Peyer's patch (tissue), 4 donors: ENCODE measurements around the gene LTBP3. TPM values are rescaled to one million over a fixed set of nuclear protein-coding genes. Genes with fewer than 3 reads are reported as not detected.

Source experiments
- DNase-seq, 3 donors: peaks; one replicate each; pipeline ENCODE4 v3.0.0-alpha.2; 2017 to 2019
- H3K27ac ChIP-seq, 4 donors: fragments of 200-600 bp; sonication (generic); one replicate each; pipeline ENCODE4 v1.5.1; 2016 to 2019
- H3K27me3 ChIP-seq, 2 donors: fragments of 200-600 bp; sonication (generic); one replicate each; pipeline ENCODE4 v1.5.1; 2019
- H3K36me3 ChIP-seq, 3 donors: fragments of 200-600 bp; sonication (generic); one replicate each; pipeline ENCODE4 v1.5.1; 2016 to 2019
- H3K4me1 ChIP-seq, 4 donors: fragments of 200-600 bp; sonication (generic); one replicate each; pipeline ENCODE4 v1.5.1; 2016 to 2019
- H3K4me3 ChIP-seq, 4 donors: fragments of 200-600 bp; sonication (generic); 1 replicate in 3 of 4; 2 replicates in 1 of 4; pipeline ENCODE4 v1.5.1; 2016 to 2019; ENCODE audit warnings: mild to moderate bottlenecking in 1 of 4
- H3K9me3 ChIP-seq, 4 donors: fragments of 200-600 bp; sonication (generic); one replicate each; pipeline ENCODE4 v1.5.1; 2016 to 2019; ENCODE audit warnings: mild to moderate bottlenecking in 1 of 4
- POLR2A ChIP-seq, 2 donors: fragments of 450-650 bp; IDR thresholded peaks; one replicate each; pipeline ENCODE4 v1.5.1; 2017; ENCODE audit warnings: antibody characterized with exemption in 2 of 2, mild to moderate bottlenecking in 2 of 2, moderate library complexity in 2 of 2
- total RNA-seq, 4 donors: library from RNA; depleted of rRNA; stranded (reverse); fragments of >200 nt; gene quantifications; one replicate each; pipeline ENCODE4 v1.1.0, GENCODE V29; 2016
- TF ChIP-seq, protein P1 (sequence below), 6 experiments: fragments of 450-650 bp in 4 of 6; fragments of 200-600 bp in 2 of 6; sonication (generic) in 1 of 6; IDR thresholded peaks; one replicate each; pipeline ENCODE4 v1.5.1; 2017 to 2019; ENCODE audit warnings: antibody characterized with exemption in 6 of 6, mild to moderate bottlenecking in 3 of 6, moderate library complexity in 1 of 6

LTBP3 gene
- total RNA-seq, 4 donors from 2014 or later = 42.0 to 150 (median 88.3) TPM

DNA sequence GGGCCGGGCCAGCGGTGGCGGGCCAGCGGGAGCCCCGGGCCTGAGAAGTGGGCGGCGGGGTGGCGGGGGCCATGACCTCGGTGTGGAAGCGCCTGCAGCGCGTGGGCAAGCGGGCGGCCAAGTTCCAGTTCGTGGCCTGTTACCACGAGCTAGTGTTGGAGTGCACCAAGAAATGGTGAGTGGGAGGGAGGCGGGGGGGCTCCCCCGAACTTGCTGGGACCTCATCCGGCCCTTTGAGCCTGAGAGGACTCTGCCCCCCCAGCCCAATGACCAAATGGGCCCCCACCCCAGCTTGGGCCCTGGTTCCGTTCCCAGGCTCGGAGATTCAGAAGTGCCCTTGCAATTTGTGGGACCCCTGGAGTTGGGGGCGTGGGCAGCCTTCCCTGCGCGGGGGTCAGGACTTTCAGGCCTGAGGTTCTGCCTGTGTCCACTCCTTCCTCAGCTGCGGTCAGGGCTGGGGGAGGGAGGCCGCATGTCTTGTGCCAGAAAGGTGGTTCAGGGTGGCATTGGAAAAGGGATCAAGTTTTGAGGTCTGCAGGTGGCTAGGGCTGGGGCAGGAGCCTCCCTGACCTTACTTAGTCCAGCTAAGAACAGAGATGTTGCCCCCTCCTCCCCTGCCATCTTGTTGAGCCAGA lies 18.2 kb upstream of the LTBP3 start:
- Histone ChIP-seq H3K36me3 (peaks cover 0 to 20% (median 0%) of the 10 kb centered on the region in 3 donors), H3K9me3 (no peaks in the 10 kb centered on the region), H3K4me1 (peaks cover 8 to 71% (median 34%) of the 10 kb centered on the region in 4 donors), H3K4me3 (peak overlapping the region; percentile 77 to 96 (median 87)), H3K27me3 (no peaks in the 10 kb centered on the region), H3K27ac (peak overlapping the region; percentile 90 to 97 (median 94))
- TF ChIP-seq POLR2A (IDR thresholded peaks at IDR 0.05) = no peak
- TF ChIP-seq, protein P1, sequence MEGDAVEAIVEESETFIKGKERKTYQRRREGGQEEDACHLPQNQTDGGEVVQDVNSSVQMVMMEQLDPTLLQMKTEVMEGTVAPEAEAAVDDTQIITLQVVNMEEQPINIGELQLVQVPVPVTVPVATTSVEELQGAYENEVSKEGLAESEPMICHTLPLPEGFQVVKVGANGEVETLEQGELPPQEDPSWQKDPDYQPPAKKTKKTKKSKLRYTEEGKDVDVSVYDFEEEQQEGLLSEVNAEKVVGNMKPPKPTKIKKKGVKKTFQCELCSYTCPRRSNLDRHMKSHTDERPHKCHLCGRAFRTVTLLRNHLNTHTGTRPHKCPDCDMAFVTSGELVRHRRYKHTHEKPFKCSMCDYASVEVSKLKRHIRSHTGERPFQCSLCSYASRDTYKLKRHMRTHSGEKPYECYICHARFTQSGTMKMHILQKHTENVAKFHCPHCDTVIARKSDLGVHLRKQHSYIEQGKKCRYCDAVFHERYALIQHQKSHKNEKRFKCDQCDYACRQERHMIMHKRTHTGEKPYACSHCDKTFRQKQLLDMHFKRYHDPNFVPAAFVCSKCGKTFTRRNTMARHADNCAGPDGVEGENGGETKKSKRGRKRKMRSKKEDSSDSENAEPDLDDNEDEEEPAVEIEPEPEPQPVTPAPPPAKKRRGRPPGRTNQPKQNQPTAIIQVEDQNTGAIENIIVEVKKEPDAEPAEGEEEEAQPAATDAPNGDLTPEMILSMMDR (IDR thresholded peaks at IDR 0.05) = no peak
- peak in 1 of 3 donors; percentile 68 for DNase-seq

DNA sequence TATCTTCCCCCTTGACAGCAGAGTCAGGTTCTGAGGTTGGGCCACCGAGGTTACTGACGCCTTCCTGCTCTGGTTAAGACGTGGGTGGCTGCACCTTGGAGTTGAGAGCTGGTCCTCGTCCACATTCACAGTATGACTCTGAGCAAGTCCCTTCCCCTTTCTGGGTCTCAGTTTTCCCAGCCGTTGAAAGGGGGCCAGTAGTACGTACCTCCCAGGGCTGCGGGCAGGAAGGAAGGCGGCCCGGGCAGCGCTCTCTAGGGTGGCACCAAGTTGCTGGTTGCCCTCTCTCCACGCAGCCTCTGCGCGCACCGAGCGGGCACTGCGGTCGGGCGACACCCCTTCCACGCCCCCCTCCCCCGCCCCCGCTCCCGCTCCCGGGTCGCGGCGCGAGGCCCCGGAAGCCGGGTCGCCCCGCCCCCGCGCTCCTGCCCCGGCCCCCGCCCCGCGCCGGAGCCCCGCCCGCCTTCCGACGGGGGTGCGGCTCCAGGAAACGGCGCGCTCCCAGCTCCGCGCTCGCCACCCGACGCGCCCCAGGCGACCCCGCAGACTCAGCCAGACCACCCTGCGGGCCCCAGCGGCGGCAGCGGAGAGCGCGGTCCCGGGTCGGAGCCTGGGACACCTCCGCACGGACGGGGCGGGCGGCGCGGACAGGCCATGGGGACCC lies 17.5 kb upstream of the LTBP3 start, which contains the start of gene EHBP1L1:
TSS of gene EHBP1L1 (plus strand) at position 486 of the 664 bp plus-strand sequence. CDS start 250 bp downstream, outside the sequence.
- Histone ChIP-seq H3K4me3 (peak within 1 kb of the TSS; percentile 77 to 96 (median 87)), H3K9me3 (no peaks in the 10 kb centered on the region), H3K36me3 (peaks cover 0 to 14% (median 0%) of the 10 kb centered on the region in 3 donors), H3K27ac (peak within 1 kb of the TSS; percentile 90 to 97 (median 94)), H3K27me3 (no peaks in the 10 kb centered on the region), H3K4me1 (peaks cover 10 to 77% (median 40%) of the 10 kb centered on the region in 4 donors)
- DNase-seq = peak; percentile 80 to 91 (median 91)
- TF ChIP-seq, protein P1 (IDR thresholded peaks at IDR 0.05) = no peak
- TF ChIP-seq POLR2A (IDR thresholded peaks at IDR 0.05) = peak in 1 of 2 donors; percentile 41

DNA sequence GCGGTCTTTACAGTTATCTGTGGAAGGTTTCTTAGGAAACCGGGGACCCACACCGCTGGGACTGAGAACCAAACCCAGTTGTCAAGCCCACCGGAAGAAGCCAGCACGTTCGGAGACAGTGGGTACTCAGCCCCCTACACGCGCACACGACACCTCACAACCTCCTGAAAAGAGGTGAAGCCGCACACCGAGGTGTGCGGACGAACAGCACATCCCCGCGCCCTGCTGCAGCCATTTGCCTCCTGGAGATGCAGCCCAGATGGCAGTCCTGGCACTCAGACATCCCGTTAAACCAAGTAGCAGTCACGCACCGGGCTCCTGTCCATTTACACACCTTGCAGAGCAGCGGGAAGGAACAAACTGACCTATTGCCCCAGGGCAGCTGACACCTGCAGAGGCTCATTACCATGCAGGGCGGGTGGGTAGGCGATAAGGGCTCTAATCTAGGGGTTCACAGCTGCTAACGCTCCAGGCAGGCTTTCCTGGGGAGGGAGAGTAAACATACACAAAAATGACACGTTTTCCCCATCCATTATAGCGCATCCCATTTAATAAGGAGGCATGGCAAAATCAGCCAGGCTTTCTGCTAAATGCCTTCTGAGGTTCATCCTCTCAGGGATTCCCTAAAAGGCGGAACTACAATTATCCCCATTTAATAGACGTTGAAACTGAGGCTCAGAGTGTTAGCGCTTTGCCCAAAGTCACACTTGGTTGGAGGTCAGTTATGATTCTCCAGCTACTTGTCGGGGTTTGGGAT lies 16.8 kb upstream of the LTBP3 start:
- H3K9me3 ChIP-seq = no peaks in the 10 kb centered on the region
- peak; percentile 45 to 86 (median 79) for DNase-seq
- peak overlapping the region; percentile 77 to 96 (median 87) for H3K4me3 ChIP-seq
- peak; percentile 37 to 45 for TF ChIP-seq POLR2A (IDR thresholded peaks at IDR 0.05)
- TF ChIP-seq, protein P1 (IDR thresholded peaks at IDR 0.05) = no peak
- H3K27me3 ChIP-seq = no peaks in the 10 kb centered on the region
- H3K4me1 ChIP-seq = peaks cover 10 to 73% (median 40%) of the 10 kb centered on the region in 4 donors
- H3K27ac ChIP-seq = peak overlapping the region; percentile 90 to 97 (median 94)
- H3K36me3 ChIP-seq = peaks cover 0 to 7% (median 0%) of the 10 kb centered on the region in 3 donors

DNA sequence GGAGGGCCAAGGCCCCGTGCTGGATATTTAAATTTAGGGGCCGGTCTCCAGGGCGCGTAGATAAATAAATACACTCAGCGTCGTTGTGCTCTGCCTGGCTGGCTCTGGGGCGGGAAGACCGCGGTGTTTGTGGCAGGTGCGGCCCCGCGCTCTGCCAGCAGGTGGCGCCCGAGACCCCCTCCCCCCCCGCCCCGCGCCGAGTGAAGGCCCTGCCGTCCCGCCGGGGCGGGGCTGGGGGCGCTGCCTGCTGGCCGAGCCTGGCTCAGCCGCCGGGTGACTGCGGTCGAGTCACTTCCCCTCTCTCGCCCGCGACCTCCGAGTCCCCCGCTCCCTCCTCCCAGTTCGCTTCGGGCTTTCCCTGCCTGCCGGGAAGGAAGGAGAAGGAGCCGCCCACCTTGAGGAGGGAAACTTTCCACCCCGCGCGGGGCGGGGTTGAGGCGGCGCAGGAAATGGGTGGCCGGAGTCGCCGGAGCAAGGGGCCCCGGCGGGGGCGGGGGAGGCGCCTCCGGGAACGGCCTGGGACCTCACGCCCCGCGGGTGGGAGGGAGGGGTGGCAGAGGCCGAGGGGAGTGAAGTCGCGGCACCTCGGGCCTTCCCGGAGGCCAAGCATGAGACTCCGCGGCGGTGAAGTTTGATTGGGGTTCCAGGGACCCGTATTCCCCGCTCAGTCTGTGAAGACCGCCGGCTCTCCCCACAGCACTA lies 16.1 kb upstream of the LTBP3 start:
- DNase-seq = peak; percentile 84 to 94 (median 94)
- H3K36me3 ChIP-seq = no peaks in the 10 kb centered on the region
- no peaks in the 10 kb centered on the region for H3K9me3 ChIP-seq
- H3K27me3 ChIP-seq = no peaks in the 10 kb centered on the region
- TF ChIP-seq, protein P1 (IDR thresholded peaks at IDR 0.05) = peak; percentile 88 to 100 (median 95)
- peak; percentile 17 to 56 for TF ChIP-seq POLR2A (IDR thresholded peaks at IDR 0.05)
- peak overlapping the region; percentile 77 to 96 (median 87) for H3K4me3 ChIP-seq
- peaks cover 10 to 67% (median 40%) of the 10 kb centered on the region in 4 donors for H3K4me1 ChIP-seq
- peak overlapping the region; percentile 90 to 97 (median 94) for H3K27ac ChIP-seq
